Heart right ventricle (tissue), 16 donors: ENCODE data around the gene CLEC3A. TPM values are rescaled to one million over a fixed set of nuclear protein-coding genes. Genes with fewer than 3 reads are reported as not detected.

Experiments
- ATAC-seq, 8 donors: fragments of 200-7000 bp; cut with Tn5 transposase; one replicate each; pipeline ENCODE4 v1.9.1; 2020; ENCODE audit warnings: mild to moderate bottlenecking in 8 of 8, moderate library complexity in 8 of 8, moderate number of reproducible peaks in 1 of 8
- DNase-seq, 2 donors: peaks; one replicate each; pipeline ENCODE4 v3.0.0-alpha.2; 2020
- H3K27ac ChIP-seq, 10 donors: fragments of 200-600 bp; sonication (generic) in 2 of 10; one replicate each; pipeline versions ENCODE4 v1.5.0 to v1.8.0; 2020 to 2022; ENCODE audit warnings: mild to moderate bottlenecking in 3 of 10
- H3K27me3 ChIP-seq, 7 donors: fragments of 200-600 bp; one replicate each; pipeline ENCODE4 v1.8.0; 2021 to 2022; ENCODE audit warnings: mild to moderate bottlenecking in 2 of 7
- H3K36me3 ChIP-seq, 9 donors: fragments of 200-600 bp; sonication (generic) in 1 of 9; one replicate each; pipeline versions ENCODE4 v1.5.0 to v1.8.0; 2020 to 2022; ENCODE audit warnings: mild to moderate bottlenecking in 2 of 9
- H3K4me1 ChIP-seq, 9 donors: fragments of 200-600 bp; sonication (generic) in 1 of 9; one replicate each; pipeline versions ENCODE4 v1.5.0 to v1.8.0; 2020 to 2022; ENCODE audit warnings: mild to moderate bottlenecking in 4 of 9
- H3K4me3 ChIP-seq, 10 donors: fragments of 200-600 bp; sonication (generic) in 2 of 10; one replicate each; pipeline versions ENCODE4 v1.5.0 to v1.8.0; 2020 to 2022; ENCODE audit warnings: mild to moderate bottlenecking in 7 of 10, moderate library complexity in 2 of 10
- H3K9me3 ChIP-seq, 11 donors: fragments of 200-600 bp in 10 of 11; sonication (generic) in 2 of 11; one replicate each; pipeline versions ENCODE4 v1.5.0 to v1.8.0; 2013 to 2022; ENCODE audit warnings: mild to moderate bottlenecking in 2 of 11, control low read depth in 1 of 11, moderate library complexity in 1 of 11
- WGBS, 2 donors: extraction: QIAGEN DNeasy Blood & Tissue Kit; methylation state at CpG; one replicate each; pipeline ENCODE4 v1.1.7; 2013; ENCODE audit warnings: inconsistent platforms in 1 of 2; 5-methylcytosine and 5-hydroxymethylcytosine counted together
- intact Hi-C, 10 donors: fragments of 100-400 bp; cut with DNase I; formaldehyde crosslinking; loops; one replicate each; pipeline versions ENCODE4 v1.11.1 to v1.14.2; 2022
- polyA plus RNA-seq, 2 donors: library from polyadenylated mRNA; stranded (reverse); fragments of 200-250 nt; gene quantifications; one replicate each; pipeline ENCODE4 v1.2.3, GENCODE V29; 2013
- total RNA-seq, 10 donors: library from RNA; stranded (reverse); fragmentation: NEBNext Ultra II Directional in 3 of 10; extraction: Animal tissue kit (Norgen Biotek cat#: 25700) in 3 of 10; gene quantifications; one replicate each; pipeline versions ENCODE4 v1.2.1 to v1.2.4, GENCODE V29; 2021 to 2023
- TF ChIP-seq, protein P1 (sequence below), 9 donors: fragments of 200-600 bp; sonication (generic) in 2 of 9; IDR thresholded peaks; one replicate each; pipeline versions ENCODE4 v1.5.0 to v1.8.0; 2021 to 2022; ENCODE audit warnings: antibody characterized with exemption in 9 of 9, mild to moderate bottlenecking in 5 of 9, moderate library complexity in 1 of 9
- donor health status: Arrhythmogenic right ventricular cardiomyopathy.
- donor health status: ischemic (EF 13 %, LVEDD 7.1; RV severe dilation, severe dysfunction).
- donor health status: healthy with polysubstance abuse.
- donor health status: DM: no; HTN: yes; CAD: no.
- donor health status: DM: no; HTN: no; CAD: no.
- donor health status: ischemic (EF 25% LVEDD 6.9; RV normal size, moderate dysfunction).
- donor health status: ischemic (EF 25% LVEDD 5.7; RV mildly dilated, moderate dysfunction).
- donor health status: healthy.
- donor health status: DM: yes; HTN: yes; CAD: no.
- donor health status: Ischemic cardiomyopathy.
- donor health status: ischemic (EF 35%, LVEDD 5.7; RV mildly dilated, moderate dysfunction).
- donor health status: nonischemic (EF 11% LVEDD 7.7; RV severe dilation, severe dysfunction).
- donor health status: DM: yes; HTN: yes; CAD: no.
- donor health status: PGD.
- donor health status: ischemic (EF 29% LVEDD 5.4; RV normal size, mild dysfunction).
- donor health status: nonischemic (EF 23%, LVEDD 6.1; RV moderate dilation, normal function).

The CLEC3A gene
- total and polyA plus RNA-seq, 12 donors = not detected

GRCh38 chr16:78069913-78070312 lies 47.6 kb downstream of the CLEC3A start:
- WGBS, 2 donors = 82 to 84% methylated on average over 5 of the region's 5 CpGs
- no peak for ATAC-seq
- H3K4me3 ChIP-seq = no peak overlapping the region
- H3K36me3 ChIP-seq = no peaks in the 10 kb centered on the region
- no peaks in the 10 kb centered on the region for H3K9me3 ChIP-seq
- intact Hi-C loops = no loop called here
- no peaks in the 10 kb centered on the region for H3K4me1 ChIP-seq
- H3K27me3 ChIP-seq = peaks cover 0 to 37% (median 5%) of the 10 kb centered on the region in 7 donors
- no peak for DNase-seq
- TF ChIP-seq, protein P1, sequence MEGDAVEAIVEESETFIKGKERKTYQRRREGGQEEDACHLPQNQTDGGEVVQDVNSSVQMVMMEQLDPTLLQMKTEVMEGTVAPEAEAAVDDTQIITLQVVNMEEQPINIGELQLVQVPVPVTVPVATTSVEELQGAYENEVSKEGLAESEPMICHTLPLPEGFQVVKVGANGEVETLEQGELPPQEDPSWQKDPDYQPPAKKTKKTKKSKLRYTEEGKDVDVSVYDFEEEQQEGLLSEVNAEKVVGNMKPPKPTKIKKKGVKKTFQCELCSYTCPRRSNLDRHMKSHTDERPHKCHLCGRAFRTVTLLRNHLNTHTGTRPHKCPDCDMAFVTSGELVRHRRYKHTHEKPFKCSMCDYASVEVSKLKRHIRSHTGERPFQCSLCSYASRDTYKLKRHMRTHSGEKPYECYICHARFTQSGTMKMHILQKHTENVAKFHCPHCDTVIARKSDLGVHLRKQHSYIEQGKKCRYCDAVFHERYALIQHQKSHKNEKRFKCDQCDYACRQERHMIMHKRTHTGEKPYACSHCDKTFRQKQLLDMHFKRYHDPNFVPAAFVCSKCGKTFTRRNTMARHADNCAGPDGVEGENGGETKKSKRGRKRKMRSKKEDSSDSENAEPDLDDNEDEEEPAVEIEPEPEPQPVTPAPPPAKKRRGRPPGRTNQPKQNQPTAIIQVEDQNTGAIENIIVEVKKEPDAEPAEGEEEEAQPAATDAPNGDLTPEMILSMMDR (IDR thresholded peaks at IDR 0.05) = no peak
- no peak overlapping the region for H3K27ac ChIP-seq

GRCh38 chr16:78072275-78072674 lies 49.9 kb downstream of the CLEC3A start:
- WGBS, 2 donors = 13 to 14% methylated on average over 5 of the region's 5 CpGs
- TF ChIP-seq, protein P1 (IDR thresholded peaks at IDR 0.05) = no peak
- Histone ChIP-seq H3K9me3 (no peaks in the 10 kb centered on the region), H3K27ac (no peak overlapping the region), H3K27me3 (peaks cover 0 to 35% (median 5%) of the 10 kb centered on the region in 7 donors), H3K36me3 (no peaks in the 10 kb centered on the region), H3K4me1 (no peaks in the 10 kb centered on the region), H3K4me3 (no peak overlapping the region)
- DNase-seq = no peak
- ATAC-seq = no peak
- intact Hi-C loops = no loop called here

DNA sequence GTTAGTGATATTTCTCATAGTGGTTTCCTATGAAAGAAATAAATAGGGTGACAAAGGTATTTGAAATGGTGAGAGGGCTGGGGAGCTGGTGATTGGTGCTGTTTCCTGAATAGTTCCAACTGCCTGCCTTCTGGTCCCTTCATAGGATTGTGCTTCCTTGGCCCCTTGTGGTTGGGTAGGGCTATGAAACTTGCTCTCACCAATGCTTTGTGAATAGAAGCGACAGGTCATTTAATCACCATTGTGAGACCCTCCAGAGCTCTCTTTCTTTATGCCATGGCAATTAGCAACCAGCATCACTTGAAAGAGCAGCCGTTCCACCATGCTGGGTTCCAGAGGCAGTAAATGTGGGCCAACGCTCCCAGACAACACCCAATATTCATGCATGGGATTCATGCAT lies 53.5 kb downstream of the CLEC3A start:
- WGBS, 2 donors = 75 to 79% methylated on average over 3 of the region's 3 CpGs
- Histone ChIP-seq H3K27ac (no peak overlapping the region), H3K9me3 (no peaks in the 10 kb centered on the region), H3K4me3 (no peak overlapping the region), H3K36me3 (no peaks in the 10 kb centered on the region), H3K4me1 (no peaks in the 10 kb centered on the region), H3K27me3 (peaks cover 0 to 23% (median 5%) of the 10 kb centered on the region in 7 donors)
- intact Hi-C loops = no loop called here
- no peak for ATAC-seq
- no peak for DNase-seq
- TF ChIP-seq, protein P1 (IDR thresholded peaks at IDR 0.05) = no peak

DNA sequence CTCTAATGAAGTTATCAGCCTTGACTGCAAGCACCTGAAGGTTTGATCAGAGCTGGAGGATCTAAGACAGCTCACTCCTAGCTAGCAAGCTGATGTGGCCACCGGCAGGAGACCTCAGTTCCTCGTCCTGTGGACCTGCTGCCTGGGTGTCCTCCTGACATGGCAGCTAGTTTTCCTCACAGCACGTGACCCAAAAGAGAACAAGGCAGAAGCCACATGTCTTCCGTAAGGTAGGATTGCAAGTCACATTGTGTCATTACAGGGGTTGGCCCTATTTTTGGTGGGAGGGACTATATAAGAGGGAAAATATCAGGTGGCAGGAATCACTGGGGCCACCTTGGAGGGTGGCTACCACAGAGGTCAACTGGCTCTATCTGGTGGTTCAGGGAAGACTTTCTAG lies 59.0 kb downstream of the CLEC3A start:
- no peak overlapping the region for H3K27ac ChIP-seq
- TF ChIP-seq, protein P1 (IDR thresholded peaks at IDR 0.05) = no peak
- WGBS, 2 donors = 81 to 94% methylated on average over 4 of the region's 4 CpGs
- no peak for DNase-seq
- no peak for ATAC-seq
- H3K36me3 ChIP-seq = no peaks in the 10 kb centered on the region
- no peaks in the 10 kb centered on the region for H3K9me3 ChIP-seq
- no peaks in the 10 kb centered on the region for H3K4me1 ChIP-seq
- peaks cover 0 to 10% (median 0%) of the 10 kb centered on the region in 7 donors for H3K27me3 ChIP-seq
- intact Hi-C loops = no loop called here
- H3K4me3 ChIP-seq = no peak overlapping the region

Other genes with a start within 250 kb of the CLEC3A start
- 10 to 100 TPM in 9 of 10 donors, 1 to 10 TPM in 1; 7.3 to 61.0 (median 28.0) TPM for gene VAT1L, start 234.0 kb upstream of the CLEC3A start, total RNA-seq
- 1 to 10 TPM in 1 of 2 donors, under 1 TPM in 1; 0.19 to 4.2 TPM for gene VAT1L, start 234.0 kb upstream of the CLEC3A start, polyA plus RNA-seq
- gene WWOX, start 77.1 kb downstream of the CLEC3A start, total RNA-seq = 10 to 100 TPM in 5 of 10 donors, 1 to 10 TPM in 5; 6.1 to 15.0 (median 10.3) TPM
- 1 to 10 TPM; 4.9 to 9.9 TPM for gene WWOX, start 77.1 kb downstream of the CLEC3A start, polyA plus RNA-seq